Kidney tubule cell (primary cell): ENCODE data around the gene NAV2.
A peak's percentile ranks its signal among the peaks of the same experiment; 100 is the strongest.
"Not testable (repeated sequence)": the region's sequence is repeated elsewhere in the genome, so short reads cannot be mapped to it uniquely, and the experiment has no call there.

Experiments used
- DNase-seq: peaks from one replicate; pipeline ENCODE4 v3.0.0-alpha.2; 2018; ENCODE audit warnings: low spot score

NAV2 gene

DNA sequence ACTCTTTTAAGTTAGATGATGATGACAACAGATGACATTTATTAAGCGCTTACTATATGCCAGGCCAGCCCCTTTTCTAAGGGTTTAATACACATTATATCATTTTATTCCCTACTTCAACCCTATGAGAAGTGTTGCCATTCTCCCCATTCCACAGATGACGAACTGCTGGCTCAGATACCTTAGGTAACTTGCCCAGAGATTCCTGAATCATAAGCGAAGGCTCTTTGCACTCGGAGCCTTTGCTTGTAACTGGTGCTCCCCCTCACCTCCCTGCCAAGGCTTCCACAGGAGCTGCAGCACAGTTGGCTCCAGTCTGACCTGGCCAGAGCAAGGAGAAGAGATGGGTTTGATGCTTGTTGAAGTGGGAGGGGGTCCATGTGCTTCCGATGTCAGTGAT, 404.7 kb downstream of the NAV2 start:
- DNase-seq = no peak

DNA sequence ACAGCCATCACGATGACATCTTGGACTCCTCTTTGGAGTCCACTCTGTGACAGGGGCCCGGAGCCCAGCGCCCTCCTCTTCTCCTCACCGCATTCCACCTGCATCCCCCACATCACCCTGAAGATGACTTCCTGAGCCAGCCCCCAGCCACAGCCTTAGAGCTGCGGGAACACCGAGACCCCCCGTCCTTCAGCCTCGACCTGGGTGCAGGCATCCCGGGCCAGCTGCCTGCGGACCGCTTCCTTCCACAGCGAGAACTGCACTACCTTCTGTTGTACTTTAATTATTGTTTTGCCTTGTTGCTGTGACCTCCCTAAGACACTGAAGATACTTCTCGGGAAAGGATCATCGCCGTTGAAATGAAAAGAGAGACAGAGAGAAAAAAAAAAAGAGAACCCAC, 405.6 kb downstream of the NAV2 start:
- DNase-seq = no peak

DNA sequence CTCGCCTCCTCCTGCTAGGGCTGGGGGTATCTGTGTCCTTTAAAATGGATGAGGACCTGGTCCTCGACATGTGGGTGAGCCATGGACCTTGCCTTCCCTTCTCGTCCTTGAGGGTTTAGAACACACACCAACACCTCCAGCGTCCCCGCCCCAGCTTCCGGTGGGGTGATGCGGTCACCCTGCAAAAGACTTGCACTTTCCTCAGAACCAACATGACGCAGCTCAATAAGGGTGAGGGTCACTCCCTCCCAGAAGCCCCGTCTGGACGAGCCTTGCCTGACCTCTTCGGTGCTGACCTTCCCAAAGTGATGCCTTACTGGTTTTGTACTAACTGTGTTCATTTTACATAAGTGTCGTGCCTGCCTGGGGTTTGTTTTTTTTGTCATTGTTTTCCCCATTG, 406.7 kb downstream of the NAV2 start:
- DNase-seq = no peak

DNA sequence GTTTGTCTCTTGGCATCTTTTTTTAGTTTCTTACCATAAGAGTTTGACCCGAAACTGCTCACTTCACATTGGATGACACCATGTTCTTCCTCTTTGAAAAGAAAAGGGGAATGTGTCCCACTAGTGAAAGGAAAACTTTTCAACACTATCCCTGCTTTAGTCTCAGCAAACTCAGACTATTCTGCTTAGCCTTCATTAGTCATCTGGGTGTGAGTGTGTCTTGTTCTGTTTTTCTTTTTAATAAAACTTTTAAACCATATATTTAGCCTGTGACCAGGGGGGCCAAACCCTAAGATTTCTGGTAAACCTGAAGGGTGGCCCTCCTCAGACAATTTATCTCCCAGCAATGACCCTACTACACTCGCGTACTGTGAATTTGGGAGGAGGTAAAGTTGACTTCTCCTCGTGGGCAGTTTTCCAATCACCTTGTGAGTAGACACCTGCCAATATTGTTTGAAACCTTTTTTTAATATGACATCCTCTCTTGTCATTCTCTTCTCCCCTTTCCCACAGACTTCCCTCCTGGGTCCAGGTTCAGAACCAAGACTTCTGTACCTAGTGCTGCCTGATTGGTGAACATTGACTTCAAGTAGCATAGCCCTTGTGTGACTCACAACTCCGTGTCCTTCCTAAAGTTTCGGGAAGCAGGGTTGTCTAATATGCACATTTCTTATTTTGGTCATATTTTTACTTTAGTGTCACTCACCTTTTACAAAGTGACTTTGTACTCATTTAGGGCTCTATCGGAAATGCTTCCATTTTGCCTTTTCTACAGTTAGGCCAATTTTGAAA, 407.7 kb downstream of the NAV2 start:
- no peak for DNase-seq

DNA sequence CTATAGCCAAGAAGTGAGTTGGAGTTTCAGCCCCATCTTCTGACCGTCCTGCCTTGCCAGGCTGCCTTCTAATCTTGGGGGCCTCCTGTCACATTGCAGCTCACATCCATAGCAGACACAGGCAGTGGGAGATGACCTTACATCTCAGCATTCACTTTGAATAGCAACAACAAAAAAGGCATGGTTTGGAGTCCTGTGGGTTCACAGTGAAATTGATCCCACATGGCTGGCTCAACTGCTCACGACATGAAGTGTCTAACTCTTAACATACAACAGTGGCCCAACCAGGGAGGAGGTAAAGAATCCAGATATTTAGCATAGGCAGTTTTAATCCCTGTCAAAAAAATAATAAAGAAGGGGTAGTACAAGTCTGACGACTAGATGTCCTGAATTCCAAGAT, 409.5 kb downstream of the NAV2 start:
- no peak for DNase-seq

DNA sequence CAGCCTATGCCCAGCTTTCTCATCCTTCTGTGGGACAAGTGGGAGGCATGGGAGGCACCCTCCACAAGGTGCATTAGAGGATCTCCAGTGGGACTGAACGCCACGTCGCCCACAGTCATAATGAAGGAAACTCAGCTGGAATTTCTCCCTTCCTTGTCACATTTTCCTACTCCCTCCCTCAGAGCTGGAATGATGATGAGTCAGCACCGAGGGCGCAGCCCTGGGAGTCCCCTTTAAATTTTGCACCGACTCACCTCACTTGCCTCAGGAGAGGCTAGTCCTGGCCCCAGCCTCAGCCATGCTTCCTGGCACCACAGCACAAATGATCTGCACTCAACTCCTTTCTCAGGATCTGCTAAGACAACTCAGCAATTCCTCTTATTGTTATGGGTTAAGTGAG, 413.3 kb downstream of the NAV2 start:
- DNase-seq = peak; percentile 91

DNA sequence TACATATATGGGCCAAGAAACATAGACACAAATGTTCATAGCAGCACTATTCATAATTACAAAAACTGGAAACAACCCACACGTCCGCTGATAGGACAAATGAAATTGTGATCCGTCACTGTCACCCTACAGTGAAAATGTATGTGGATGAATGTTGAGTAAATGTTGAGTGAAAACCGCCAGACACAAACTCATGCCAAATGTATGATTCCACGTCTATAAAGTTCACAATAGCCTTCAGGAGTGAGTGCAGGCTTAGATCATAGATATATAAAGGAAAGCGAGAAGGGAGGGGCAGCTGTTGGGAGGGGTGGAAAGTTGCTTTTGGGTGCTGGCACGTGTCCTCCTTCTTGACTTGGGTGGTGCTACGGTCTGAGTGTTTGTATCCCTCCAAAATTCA, 414.1 kb downstream of the NAV2 start:
- DNase-seq = no peak

DNA sequence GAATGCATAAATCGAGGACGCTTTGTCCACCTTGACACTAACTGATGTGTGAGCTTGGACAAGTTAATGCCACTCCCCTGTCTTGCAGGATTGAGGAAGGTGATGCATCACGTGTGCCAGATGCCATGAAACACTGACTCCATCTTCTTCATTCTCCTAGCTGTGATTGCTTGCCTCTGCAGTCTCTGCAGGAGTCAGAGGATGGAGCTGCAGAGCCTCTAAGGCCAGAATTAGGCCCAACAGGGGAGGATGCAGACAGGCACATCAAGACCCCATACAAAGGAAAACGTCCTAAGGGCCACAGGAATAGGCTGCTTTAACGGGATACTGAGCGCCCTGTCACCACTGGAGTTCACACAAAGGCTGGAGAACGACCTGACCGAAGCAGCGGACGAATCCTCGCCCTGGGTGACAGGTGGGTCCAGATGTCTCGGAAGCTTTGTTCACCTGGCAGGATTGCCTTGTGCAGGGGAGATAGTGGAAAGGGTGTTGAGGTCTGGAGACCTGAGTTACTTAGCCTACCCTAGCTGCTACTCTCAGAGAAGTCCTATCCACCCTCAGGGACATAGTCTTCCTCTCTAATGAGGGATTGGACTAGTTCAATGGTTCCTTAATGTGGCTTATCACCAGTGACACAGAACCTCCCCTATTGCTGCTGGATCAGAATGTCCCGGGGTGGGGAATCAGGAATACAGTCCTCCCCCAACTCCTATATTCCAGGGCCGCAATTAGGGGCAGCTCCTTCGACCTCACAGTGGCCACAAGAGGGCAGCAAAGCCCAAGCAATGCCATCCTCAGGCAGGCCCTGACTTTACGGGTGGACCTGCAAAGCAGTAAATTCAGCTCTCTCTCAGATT, 415.3 kb downstream of the NAV2 start:
- peak; percentile 72 for DNase-seq

DNA sequence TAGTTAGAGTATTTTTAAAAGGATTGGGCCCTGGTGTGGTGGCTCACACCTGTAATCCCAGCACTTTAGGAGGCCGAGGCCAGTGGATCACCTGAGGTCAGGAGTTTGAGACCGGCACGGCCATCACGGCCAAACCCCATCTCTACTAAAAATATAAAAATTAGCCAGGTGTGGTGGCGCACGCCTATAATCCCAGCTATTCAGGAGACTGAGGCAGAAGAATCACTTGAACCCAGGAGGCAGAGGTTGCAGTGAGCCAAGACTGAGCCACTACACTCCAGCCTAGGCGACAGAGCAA, 415.8 kb downstream of the NAV2 start:
- DNase-seq = not testable (repeated sequence)

DNA sequence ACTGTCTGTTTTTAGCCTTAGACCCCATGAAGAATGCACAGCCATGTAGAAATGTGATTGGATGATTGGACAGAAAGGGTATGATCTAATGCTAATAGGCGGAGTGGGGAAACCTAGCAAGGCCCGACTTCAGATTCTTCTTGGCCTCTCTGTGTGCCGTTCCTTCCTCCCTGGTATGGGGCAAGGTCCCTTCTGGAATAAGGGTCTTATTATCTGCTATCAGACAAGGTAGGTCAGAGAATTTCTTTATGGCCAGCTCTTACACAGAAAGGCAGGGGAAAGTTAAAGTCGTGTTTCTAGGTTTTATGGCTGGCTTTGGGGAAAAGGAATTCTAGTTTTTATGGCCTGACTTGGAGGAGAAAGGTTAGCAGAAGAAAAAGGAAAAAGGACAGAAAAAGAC, 417.0 kb downstream of the NAV2 start:
- no peak for DNase-seq

DNA sequence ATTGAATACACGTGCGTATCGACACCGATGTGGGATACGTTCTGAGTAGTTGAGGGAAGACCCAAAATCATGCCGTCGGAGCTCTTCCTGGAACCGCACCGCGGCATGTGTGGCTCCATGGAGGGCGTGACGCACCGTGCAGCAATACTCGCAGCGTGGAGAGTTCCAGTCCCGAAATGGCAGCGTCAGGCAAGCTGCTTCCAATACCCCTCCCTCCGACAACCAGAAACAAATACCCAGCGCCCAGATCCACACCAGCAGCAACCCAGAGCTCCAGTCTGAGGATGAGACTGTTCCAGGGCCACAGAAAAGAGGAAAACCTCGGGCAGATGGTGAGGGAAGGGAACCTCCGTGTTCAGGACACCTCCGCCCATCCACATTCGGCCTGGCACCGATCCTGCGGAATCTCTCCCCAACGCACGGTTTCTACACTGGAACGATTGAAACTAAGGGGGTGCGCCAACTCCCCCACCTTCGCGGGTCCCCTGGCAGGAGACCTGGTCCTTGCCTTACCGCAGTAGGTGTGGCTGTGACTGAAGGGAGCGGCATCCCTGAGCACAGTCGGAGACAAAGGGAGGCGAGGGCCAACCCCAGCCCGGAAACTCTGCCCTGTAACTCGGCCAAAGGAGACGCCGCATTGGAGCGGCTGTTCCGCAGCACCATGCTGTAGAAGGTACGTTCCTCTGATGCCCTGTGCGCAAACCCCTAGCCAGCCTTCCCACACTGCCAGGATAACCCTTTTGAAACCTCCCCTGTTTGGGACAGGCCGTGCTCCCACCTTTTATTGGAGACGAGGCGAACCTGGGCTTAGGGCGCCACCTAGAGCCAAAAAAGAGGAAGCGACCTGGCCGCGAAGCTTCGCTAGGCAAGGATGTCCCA, 419.4 kb downstream of the NAV2 start:
- peak; percentile 78 for DNase-seq

DNA sequence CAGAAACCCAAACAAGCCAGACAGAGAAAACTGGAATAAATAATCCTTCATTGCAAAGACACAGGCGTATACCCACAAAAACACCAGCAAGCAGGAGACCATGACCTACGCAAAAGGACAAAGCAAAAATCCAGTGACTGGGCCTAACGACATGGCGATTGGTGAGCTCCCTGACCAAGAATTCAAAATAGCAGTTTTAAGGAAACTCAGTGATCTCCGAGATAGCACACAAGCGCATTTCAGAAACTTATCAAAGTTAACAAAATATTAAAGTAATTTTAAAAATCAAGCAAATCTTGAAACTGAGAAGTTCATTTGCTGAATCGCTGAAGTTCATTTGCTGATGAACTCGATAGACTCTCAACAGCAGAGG, 420.0 kb downstream of the NAV2 start:
- no peak for DNase-seq

DNA sequence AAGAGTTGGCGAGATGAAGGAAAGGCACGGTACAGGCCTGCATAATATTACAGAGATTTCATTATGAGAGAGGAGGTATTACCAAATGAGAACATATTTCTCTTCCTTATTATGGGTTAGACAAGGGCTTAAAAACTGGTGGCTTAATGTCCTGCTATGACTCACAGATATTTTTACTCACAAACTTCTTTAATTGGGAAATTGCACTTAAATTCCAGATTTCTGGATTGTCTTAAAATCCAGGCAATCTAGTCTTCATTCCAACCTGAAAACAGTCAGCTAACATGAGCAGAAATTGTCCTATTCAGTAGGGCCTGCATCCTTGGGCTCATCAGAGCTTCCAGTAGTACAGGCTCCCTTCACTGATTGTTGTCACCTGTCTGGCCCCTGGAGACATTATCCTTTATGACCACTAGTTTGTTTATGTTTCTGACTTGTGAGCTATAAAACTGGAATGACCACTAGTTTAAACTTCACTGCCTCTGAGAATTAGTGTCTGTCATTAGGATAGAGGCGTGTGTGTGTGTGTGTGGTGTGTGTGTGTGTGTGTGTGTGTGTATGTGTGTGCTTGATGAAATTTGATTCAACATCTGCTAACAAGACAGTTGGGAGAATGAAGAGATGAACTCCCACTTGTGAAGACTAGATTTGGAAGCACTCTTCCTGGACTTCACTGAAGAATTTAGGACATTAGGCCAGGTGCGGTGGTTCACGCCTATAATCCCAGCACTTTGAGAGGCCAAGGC, 422.5 kb downstream of the NAV2 start:
- no peak for DNase-seq

DNA sequence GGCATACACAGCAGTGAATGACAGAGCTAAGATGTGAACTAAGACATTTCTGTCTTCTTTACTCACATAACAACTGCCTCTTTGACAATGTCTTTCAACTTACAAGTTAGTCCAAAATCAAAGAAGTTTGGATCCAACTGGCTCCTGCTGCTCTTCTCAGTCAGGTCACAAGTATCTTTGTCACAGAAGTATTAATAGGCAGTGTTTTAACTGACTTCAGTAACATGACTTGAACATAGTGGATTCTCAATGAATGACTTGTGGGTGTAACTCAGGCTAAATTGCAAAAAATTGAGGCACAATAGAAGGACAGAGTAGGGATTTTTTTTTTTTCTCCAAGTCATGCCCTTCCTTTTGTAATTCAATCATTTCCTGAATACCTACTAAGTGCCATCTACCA, 425.0 kb downstream of the NAV2 start:
- no peak for DNase-seq

DNA sequence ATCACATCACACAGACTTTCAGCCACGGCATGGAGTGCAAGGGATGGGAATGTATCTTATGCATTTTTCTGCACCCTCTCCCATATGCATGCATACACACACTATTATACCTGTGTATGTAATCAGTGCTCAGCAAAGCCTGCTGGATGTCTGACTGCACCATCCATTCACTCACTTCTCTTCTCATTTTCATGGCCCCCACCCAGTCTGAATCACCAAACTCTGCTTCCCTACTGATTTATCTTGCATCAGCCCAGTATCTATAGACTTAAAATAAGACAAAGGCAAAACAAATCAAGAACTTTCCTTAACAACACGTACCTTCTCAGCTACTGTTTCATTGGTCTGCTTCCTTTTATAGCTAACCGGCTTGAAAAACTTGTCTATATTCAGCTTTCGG, 426.1 kb downstream of the NAV2 start:
- DNase-seq = no peak

DNA sequence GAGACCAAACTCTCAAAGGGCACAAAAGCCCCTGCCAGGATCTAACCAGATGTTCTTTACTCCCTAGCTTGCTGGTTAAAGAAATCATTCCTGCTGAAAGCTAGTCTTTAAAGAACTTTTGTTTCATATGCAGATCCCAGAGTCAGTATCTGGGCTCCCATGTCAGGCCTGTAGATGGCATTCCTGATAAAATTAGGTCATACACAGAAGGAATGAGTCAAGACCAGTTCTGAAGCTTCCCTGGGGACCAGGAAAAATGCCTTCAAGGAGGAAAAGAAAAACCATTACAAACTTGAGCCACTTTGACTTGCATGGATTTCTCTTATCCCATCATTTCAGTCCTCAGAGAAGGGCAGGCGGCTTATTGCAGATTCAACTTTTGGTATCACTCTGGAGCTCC, 441.7 kb downstream of the NAV2 start:
- peak; percentile 55 for DNase-seq

DNA sequence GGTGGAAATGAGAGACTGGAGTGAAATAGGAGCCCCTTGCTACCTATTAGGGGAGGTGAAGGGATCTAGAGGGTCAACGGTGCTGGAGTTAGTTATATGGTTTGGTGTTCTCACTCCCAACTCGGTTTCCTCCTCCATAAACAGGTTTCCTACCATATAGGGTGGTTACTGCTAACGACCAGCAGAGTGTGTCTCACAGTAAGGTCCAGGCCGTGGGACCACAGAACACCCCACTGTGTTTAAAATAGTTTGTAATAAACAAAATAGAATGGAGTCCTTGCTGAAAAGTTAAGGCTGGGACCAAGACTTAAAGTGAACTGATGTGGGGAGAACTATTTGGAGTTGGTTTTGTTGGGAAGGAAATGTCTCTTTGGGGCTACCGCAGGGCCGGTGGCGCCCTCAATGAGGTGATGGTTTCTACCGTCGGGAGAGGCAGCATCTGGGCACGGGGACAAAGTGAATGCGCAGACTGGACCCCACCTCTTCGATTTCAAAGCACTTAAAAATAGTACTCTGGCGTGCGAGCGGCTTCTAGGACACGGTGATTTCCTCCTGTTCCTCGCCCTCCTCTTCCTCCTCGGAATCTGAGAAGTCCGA, 443.1 kb downstream of the NAV2 start:
- no peak for DNase-seq

DNA sequence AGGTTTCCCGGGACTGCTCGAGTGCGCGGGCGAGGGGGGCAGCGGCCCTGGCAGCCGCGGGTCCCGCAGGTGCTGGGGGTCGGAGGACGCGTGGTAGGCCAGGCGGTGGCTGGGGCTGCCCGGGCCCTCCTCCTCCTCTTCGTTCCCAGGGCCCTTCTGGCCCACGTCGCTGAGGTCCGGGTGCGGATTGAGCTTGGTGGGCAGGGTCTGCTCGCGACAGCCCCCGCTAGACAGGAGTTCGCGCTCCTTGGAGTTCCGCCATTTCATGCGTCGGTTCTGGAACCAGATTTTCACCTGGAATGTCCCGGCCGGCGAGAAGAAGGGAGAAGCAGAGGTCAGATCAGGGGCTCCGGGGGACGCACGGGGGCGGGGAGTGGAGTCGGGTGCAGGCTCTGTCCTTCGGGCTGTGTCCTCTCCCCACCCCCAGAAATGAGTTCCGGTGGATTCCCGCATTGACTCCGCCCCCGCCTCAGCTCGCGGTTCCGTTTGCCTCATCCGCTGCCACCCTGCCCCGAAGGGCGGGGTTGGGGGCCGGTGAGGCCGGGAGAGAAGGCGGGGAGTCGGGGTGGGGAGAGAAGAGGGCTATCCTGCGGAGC, 443.7 kb downstream of the NAV2 start:
- no peak for DNase-seq

DNA sequence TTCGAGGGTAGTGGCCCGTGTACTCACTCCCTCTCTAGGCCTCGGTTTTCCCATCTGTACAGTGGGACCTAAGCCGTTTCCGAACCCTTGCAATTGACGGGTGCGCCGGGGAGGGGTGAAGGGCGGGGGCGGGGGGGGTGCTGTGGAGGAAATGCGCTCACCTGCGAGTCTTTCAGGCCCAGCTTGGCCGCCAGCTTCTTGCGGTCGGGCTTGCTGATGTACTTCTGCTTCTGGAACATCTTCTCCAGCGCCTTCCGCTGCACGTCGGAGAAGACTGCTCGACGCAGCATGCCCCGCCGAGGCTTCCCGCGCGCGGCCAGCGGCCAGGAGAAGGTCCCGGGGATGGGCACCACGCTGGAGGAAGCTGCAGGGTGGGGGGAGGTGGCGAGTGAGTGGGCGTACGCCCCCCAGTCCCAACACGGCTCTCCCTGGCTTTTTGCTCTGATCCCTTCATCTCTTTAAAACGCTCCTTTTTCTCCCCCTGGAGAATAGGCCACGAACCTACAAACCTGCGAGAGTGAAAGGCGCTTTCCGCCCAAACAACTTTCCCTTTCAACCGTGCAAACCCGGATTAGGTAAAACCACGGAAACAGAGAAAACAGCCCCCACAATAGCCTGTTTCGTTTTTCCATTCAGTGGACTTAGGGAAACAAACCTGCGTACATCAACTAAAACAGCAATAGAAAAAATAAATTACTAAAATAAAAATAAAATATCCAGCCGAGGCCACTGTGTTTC, 444.4 kb downstream of the NAV2 start:
- DNase-seq = no peak

DNA sequence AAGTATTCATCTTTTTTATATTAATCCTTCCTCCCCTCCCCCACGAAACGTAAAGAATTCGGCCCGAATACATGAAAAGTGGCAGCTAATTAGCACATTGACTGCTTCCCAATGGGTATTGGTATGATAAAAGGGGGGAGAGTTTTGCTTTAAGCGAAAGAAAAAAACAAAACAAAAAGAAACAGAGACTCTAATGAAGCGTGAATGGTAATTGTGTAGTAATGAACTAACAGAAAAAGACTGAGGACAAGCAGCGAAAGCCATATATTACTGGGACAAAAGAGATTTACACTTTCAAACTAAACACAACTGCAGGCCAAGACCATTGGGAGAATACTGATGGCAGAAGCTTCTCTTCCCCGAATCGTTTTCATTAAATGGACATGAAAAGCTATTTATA, 445.1 kb downstream of the NAV2 start:
- no peak for DNase-seq
